Limb (tissue), 2 donors: ENCODE results near the gene FARP1.

Experiments used
- DNase-seq, 2 donors: peaks; one replicate each; pipeline ENCODE4 v3.0.0-alpha.2; 2016; ENCODE audit errors: extremely low spot score in 2 of 2

Gene FARP1

GRCh38 chr13:98305670-98306069, 162.8 kb downstream of the FARP1 start:
- no peak for DNase-seq

- DNase-seq: no peak
Observed at GRCh38 chr13:98307463-98308085, 164.7 kb downstream of the FARP1 start.

- DNase-seq: no peak
Observed at GRCh38 chr13:98308086-98308911, 165.4 kb downstream of the FARP1 start.

GRCh38 chr13:98309569-98310335, 166.9 kb downstream of the FARP1 start:
- DNase-seq: no peak

GRCh38 chr13:98310485-98311199, 167.7 kb downstream of the FARP1 start:
- no peak for DNase-seq

GRCh38 chr13:98311200-98311548, 168.3 kb downstream of the FARP1 start:
- DNase-seq: no peak

GRCh38 chr13:98312606-98313005, 169.7 kb downstream of the FARP1 start:
- no peak for DNase-seq

GRCh38 chr13:98313023-98313921, 170.4 kb downstream of the FARP1 start:
- no peak for DNase-seq

- DNase-seq: no peak
Observed at GRCh38 chr13:98313922-98314292, 171.0 kb downstream of the FARP1 start.

GRCh38 chr13:98315466-98315865, 172.6 kb downstream of the FARP1 start:
- no peak for DNase-seq

GRCh38 chr13:98315902-98316301, 173.0 kb downstream of the FARP1 start:
- no peak for DNase-seq

- no peak for DNase-seq
Observed at GRCh38 chr13:98317573-98318171, 174.8 kb downstream of the FARP1 start.

GRCh38 chr13:98318263-98318878, 175.5 kb downstream of the FARP1 start:
- DNase-seq: no peak

GRCh38 chr13:98320561-98321105, 177.7 kb downstream of the FARP1 start:
- no peak for DNase-seq

- no peak for DNase-seq
Observed at GRCh38 chr13:98321395-98321794, 178.5 kb downstream of the FARP1 start.

GRCh38 chr13:98322091-98322718, 179.3 kb downstream of the FARP1 start:
- no peak for DNase-seq

GRCh38 chr13:98324105-98324504, 181.2 kb downstream of the FARP1 start:
- no peak for DNase-seq

GRCh38 chr13:98325724-98326123, 182.8 kb downstream of the FARP1 start:
- DNase-seq: no peak

- no peak for DNase-seq
Observed at GRCh38 chr13:98326291-98326690, 183.4 kb downstream of the FARP1 start.
